ENCODE measurements around the gene PCBP3. TPM values are rescaled to one million over a fixed set of nuclear protein-coding genes. Genes with fewer than 3 reads are reported as not detected.

Gene PCBP3
- total RNA-seq, 4 donors from 2014 or later = 0.13 to 0.26 TPM; not detected in 2

DNA sequence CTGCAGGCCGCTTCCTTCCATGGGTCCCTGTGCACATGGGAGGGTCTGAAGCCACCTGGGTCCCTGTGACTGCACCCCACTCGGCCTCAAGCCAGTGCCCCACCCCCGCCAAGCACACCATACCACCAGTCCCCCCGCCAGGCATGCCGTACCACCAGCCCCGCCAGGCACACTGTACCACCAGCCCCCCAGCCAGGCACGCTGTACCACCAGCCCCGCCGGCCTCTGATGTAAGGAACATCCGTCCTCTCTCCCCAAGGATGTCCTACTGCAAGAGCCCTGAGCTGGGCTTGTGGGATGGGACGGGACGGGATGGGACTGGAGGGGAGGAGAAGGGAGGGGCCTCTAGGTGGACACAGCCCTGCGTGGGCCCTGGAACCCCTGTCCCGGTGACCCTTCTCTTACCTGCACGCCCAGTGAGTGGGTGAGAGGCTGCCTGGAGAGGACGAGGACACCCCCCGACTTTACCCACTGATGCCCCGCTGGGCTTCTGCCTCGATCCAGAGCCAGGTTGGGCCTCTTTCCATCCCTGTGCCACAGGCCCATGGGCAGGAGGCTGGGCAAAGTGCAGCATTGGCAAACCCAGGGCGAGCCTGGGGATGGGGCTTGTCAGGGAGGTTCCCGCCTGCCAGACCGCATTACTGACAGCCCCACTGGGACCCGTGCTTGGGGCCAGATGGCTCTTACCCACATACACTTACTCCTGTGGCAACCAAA, 297.3 kb downstream of the PCBP3 start:
- ATAC-seq (no peak), DNase-seq (no peak)
- TF ChIP-seq, protein P1, sequence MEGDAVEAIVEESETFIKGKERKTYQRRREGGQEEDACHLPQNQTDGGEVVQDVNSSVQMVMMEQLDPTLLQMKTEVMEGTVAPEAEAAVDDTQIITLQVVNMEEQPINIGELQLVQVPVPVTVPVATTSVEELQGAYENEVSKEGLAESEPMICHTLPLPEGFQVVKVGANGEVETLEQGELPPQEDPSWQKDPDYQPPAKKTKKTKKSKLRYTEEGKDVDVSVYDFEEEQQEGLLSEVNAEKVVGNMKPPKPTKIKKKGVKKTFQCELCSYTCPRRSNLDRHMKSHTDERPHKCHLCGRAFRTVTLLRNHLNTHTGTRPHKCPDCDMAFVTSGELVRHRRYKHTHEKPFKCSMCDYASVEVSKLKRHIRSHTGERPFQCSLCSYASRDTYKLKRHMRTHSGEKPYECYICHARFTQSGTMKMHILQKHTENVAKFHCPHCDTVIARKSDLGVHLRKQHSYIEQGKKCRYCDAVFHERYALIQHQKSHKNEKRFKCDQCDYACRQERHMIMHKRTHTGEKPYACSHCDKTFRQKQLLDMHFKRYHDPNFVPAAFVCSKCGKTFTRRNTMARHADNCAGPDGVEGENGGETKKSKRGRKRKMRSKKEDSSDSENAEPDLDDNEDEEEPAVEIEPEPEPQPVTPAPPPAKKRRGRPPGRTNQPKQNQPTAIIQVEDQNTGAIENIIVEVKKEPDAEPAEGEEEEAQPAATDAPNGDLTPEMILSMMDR (IDR thresholded peaks at IDR 0.05 in 4 of 5, conservative IDR thresholded peaks at IDR 0.05 in 1 of 5) = no peak
- no peak for TF ChIP-seq POLR2A (IDR thresholded peaks at IDR 0.05)
- Histone ChIP-seq H3K27me3 (no peaks in the 10 kb centered on the region), H3K36me3 (no peaks in the 10 kb centered on the region), H3K27ac (no peak overlapping the region), H3K4me1 (no peaks in the 10 kb centered on the region), H3K4me3 (no peak overlapping the region), H3K9me3 (no peaks in the 10 kb centered on the region)
- intact Hi-C loops (cut with DNase I; ENCODE audit: low total_unique reads) = no loop called here
- in situ Hi-C loops (cut with MboI; ENCODE audit: low sequenced_read_pairs in 4 of 4) = no loop called here

DNA sequence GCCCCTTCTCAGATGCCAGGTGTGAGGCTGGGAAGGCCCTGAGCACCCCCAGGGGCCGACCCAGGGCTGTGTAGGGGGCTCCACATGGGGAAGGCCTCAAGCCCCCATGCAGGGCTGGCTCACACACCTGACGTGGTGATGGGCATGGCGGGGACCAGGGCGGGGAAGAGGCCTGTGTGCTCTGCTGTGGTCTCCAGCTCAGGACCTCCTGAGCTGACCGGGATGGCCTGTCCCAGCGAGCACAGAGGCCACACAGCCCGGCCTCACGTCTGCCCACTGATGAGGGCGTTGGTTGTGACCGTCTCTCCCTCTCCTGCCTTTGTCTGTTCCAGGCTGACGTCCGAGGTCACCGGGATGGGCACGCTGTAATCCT, 297.8 kb downstream of the PCBP3 start:
- no peaks in the 10 kb centered on the region for H3K27me3 ChIP-seq
- intact Hi-C loops (cut with DNase I; ENCODE audit: low total_unique reads) (no loop called here), in situ Hi-C loops (cut with MboI; ENCODE audit: low sequenced_read_pairs in 4 of 4) (no loop called here)
- ATAC-seq = no peak
- H3K4me3 ChIP-seq = no peak overlapping the region
- H3K36me3 ChIP-seq = no peaks in the 10 kb centered on the region
- H3K4me1 ChIP-seq = no peaks in the 10 kb centered on the region
- TF ChIP-seq, protein P1 (IDR thresholded peaks at IDR 0.05 in 4 of 5, conservative IDR thresholded peaks at IDR 0.05 in 1 of 5) = no peak
- no peak for TF ChIP-seq POLR2A (IDR thresholded peaks at IDR 0.05)
- H3K27ac ChIP-seq = no peak overlapping the region
- H3K9me3 ChIP-seq = no peaks in the 10 kb centered on the region
- DNase-seq = no peak

DNA sequence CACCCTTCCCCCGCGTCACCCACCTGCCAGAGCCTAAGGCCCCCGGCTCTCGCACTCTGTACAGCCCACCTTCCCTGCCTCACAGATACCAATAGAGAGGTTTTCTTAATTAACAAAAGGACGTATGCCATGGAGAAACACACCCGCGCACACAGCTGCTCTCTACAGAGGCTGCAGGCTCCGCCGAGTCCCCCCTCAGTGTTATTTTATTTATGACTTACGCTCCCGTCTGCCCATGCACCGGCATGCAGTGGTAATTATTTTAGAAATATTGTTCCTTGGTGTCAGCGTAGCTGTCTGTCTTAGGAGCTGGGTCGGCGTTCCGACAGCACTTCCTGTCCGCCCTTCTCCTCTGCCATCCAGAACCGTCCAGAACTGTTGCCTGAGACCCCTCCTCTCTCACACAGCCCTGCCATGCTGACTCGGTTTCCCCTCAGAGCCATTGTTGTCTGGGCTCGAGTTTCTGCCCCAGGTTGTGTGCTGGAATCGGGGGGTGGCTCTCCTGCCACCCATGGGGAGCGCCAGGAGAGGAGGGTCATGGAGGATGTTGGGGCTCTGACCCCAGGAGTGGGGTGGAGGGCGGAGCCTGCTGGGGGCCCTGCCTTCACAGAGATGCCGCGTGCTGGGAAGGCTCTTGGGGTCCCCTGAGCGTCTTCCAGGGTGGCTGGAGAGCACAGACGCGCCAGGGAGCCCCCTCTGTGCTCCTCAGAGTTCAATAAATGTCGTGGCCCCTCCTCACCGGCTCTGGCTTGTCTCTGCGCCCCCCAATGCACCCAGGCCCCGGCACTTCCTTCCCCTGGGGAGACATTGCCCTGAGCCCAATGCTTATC, 298.4 kb downstream of the PCBP3 start:
- intact Hi-C loops (cut with DNase I; ENCODE audit: low total_unique reads) (no loop called here), in situ Hi-C loops (cut with MboI; ENCODE audit: low sequenced_read_pairs in 4 of 4) (no loop called here)
- ATAC-seq = no peak
- Histone ChIP-seq H3K36me3 (no peaks in the 10 kb centered on the region), H3K27ac (no peak overlapping the region), H3K27me3 (no peaks in the 10 kb centered on the region), H3K4me1 (no peaks in the 10 kb centered on the region), H3K4me3 (no peak overlapping the region), H3K9me3 (no peaks in the 10 kb centered on the region)
- DNase-seq = no peak
- TF ChIP-seq, protein P1 (IDR thresholded peaks at IDR 0.05 in 4 of 5, conservative IDR thresholded peaks at IDR 0.05 in 1 of 5) = no peak
- TF ChIP-seq POLR2A (IDR thresholded peaks at IDR 0.05) = no peak

DNA sequence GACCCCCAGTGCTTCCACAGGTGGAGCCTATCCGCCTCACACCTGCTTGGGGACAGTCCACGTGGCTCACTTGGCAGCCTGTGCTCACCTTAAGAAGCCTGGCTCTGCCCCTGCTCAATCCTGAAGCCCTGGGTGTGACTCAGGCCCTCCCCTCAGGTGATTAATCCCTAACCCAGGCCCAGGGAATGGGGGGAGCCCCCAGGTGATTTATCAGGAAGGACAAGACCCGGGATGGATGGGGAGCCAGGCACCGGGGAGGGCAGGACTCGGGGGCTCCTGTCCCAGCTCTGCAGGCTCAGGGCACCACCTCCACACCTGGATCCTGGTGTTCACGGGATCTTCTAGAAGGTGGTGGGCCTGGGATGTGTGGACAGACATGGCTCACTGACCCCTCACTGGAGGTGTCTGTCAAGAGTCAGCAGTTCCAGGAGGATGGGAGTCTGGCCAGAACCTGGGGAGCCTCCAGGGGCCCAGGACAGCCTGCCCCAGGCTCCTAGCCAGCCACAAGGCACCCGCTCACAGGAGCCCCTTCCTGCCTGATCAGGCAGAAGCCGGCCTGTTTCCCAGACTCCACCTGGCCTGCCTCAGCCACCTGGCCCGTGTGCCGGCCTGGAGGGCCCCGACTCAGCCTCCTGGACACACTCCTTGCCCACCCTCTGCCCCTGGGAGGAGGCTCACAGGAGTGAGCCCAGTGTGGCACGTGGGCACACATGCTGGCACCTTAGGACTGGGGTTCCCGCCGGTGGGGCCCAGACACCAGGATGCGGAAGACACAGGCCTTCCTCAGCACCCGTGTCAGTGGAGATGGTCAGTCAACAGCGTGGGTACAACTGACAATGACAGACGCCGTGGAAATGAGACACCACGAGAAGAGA, 299.5 kb downstream of the PCBP3 start:
- H3K27me3 ChIP-seq = peaks cover 0 to 4% (median 0%) of the 10 kb centered on the region in 3 donors
- no peaks in the 10 kb centered on the region for H3K4me1 ChIP-seq
- H3K4me3 ChIP-seq = no peak overlapping the region
- DNase-seq = no peak
- H3K9me3 ChIP-seq = no peaks in the 10 kb centered on the region
- no peak overlapping the region for H3K27ac ChIP-seq
- in situ Hi-C loops (cut with MboI; ENCODE audit: low sequenced_read_pairs in 4 of 4) (no loop called here), intact Hi-C loops (cut with DNase I; ENCODE audit: low total_unique reads) (no loop called here)
- no peaks in the 10 kb centered on the region for H3K36me3 ChIP-seq
- no peak for TF ChIP-seq POLR2A (IDR thresholded peaks at IDR 0.05)
- TF ChIP-seq, protein P1 (IDR thresholded peaks at IDR 0.05 in 4 of 5, conservative IDR thresholded peaks at IDR 0.05 in 1 of 5) = no peak
- ATAC-seq = no peak

All from gastrocnemius medialis (tissue), 4 donors.